HG03045 (cell line): ENCODE measurements around the gene PTAR1.
A peak's percentile ranks its signal among the peaks of the same experiment; 100 is the strongest.

Source experiments
- ATAC-seq: cut with Tn5 transposase; IDR thresholded peaks from one replicate; pipeline ENCODE4 v1.9.1; 2021; ENCODE audit warnings: mild to moderate bottlenecking, moderate library complexity; ENCODE audit not compliant: unreplicated experiment

Gene PTAR1

GRCh38 chr9:69674716-69675438, 84.9 kb downstream of the PTAR1 start:
- no peak for ATAC-seq

- ATAC-seq: no peak
Measured at GRCh38 chr9:69674112-69674685, 85.6 kb downstream of the PTAR1 start.

- ATAC-seq: no peak
Measured at GRCh38 chr9:69673311-69673640, 86.5 kb downstream of the PTAR1 start.

- peak; percentile 94 for ATAC-seq
Measured at GRCh38 chr9:69672596-69673310, 87.1 kb downstream of the PTAR1 start.

GRCh38 chr9:69671879-69672595, 87.8 kb downstream of the PTAR1 start, which contains the start of gene APBA1:
TSS of gene APBA1 (minus strand) at chr9:69672371.
- peak; percentile 44 for ATAC-seq

GRCh38 chr9:69671311-69671878, 88.4 kb downstream of the PTAR1 start:
- no peak for ATAC-seq

GRCh38 chr9:69667306-69667705, 92.5 kb downstream of the PTAR1 start:
- ATAC-seq: no peak

- no peak for ATAC-seq
Measured at GRCh38 chr9:69660304-69660703, 99.5 kb downstream of the PTAR1 start.
